Adrenal gland (tissue), 5 donors: ENCODE results near the gene EFHB.

ENCODE experiments used
- POLR2A ChIP-seq, 2 donors: fragments of 450-650 bp; IDR thresholded peaks; one replicate each; pipeline ENCODE4 v1.6.1; 2017; ENCODE audit warnings: antibody characterized with exemption in 2 of 2, mild to moderate bottlenecking in 2 of 2, moderate library complexity in 1 of 2
- TF ChIP-seq, protein P1 (sequence below), 6 experiments: fragments of 450-650 bp in 4 of 6; fragments of 200-600 bp in 2 of 6; sonication (generic) in 1 of 6; IDR thresholded peaks; 1 replicate in 5 of 6; 2 replicates in 1 of 6; pipeline versions ENCODE4 v1.5.1 to v1.8.0; 2016 to 2021; ENCODE audit warnings: antibody characterized with exemption in 6 of 6, mild to moderate bottlenecking in 2 of 6, moderate library complexity in 1 of 6
- donor health status: DM: no; HTN: no; CAD: no.

DNA sequence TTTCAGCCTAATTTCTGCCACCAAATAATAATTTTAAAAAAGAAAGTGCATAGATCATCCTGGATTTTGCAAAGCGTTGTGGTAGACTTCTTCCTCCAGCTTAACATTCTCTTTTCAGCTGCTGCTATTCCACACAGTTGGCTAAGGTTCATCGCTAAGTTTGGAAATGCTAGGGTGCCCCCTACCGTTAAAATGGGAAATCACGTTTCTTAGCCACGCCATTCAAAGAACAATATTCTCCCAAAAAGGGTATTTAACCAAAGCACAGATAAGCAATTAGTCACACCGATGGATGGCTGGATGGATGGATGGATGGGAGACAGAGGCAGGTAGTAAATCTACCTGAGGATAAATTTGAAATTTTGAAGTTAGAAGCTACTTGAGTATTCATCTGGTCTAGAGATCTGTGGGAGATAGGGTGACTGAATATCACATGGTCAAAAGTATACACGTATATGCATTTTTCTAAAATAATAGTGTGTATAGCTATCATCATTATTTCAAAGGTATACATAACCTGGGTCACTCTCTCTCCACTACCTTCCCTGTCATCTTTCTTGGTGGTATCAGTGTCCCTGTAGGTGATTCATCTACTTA, 67.2 kb downstream of the EFHB start:
- TF ChIP-seq, protein P1, sequence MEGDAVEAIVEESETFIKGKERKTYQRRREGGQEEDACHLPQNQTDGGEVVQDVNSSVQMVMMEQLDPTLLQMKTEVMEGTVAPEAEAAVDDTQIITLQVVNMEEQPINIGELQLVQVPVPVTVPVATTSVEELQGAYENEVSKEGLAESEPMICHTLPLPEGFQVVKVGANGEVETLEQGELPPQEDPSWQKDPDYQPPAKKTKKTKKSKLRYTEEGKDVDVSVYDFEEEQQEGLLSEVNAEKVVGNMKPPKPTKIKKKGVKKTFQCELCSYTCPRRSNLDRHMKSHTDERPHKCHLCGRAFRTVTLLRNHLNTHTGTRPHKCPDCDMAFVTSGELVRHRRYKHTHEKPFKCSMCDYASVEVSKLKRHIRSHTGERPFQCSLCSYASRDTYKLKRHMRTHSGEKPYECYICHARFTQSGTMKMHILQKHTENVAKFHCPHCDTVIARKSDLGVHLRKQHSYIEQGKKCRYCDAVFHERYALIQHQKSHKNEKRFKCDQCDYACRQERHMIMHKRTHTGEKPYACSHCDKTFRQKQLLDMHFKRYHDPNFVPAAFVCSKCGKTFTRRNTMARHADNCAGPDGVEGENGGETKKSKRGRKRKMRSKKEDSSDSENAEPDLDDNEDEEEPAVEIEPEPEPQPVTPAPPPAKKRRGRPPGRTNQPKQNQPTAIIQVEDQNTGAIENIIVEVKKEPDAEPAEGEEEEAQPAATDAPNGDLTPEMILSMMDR (IDR thresholded peaks at IDR 0.05): peak; percentile 58 to 75 (median 70)
- TF ChIP-seq POLR2A (IDR thresholded peaks at IDR 0.05): no peak
